Activated CD8-positive, alpha-beta memory T cell treated with anti-CD3 and anti-CD28 coated beads, Interleukin-2, amount 50 U/mL, for 48 hours (primary cell): ENCODE measurements around the gene RAD51B.

Experiments
- DNase-seq: peaks from one replicate; pipeline ENCODE4 v3.0.0-alpha.2; 2020

RAD51B gene

GRCh38 chr14:68401317-68401716, 581.7 kb downstream of the RAD51B start:
- no peak for DNase-seq

GRCh38 chr14:68401855-68402254, 582.3 kb downstream of the RAD51B start:
- no peak for DNase-seq

- no peak for DNase-seq
Measured at GRCh38 chr14:68402525-68403101, 583.0 kb downstream of the RAD51B start.

- DNase-seq, result no peak
Measured at GRCh38 chr14:68403191-68404145, 583.9 kb downstream of the RAD51B start.

- no peak for DNase-seq
Measured at GRCh38 chr14:68404146-68404527, 584.6 kb downstream of the RAD51B start.

GRCh38 chr14:68404652-68405183, 585.1 kb downstream of the RAD51B start:
- no peak for DNase-seq

- no peak for DNase-seq
Measured at GRCh38 chr14:68405961-68406360, 586.4 kb downstream of the RAD51B start.

- DNase-seq, result no peak
Measured at GRCh38 chr14:68407285-68407684, 587.7 kb downstream of the RAD51B start.

GRCh38 chr14:68407825-68408224, 588.2 kb downstream of the RAD51B start:
- DNase-seq, result no peak

GRCh38 chr14:68408680-68409079, 589.1 kb downstream of the RAD51B start:
- no peak for DNase-seq

- no peak for DNase-seq
Measured at GRCh38 chr14:68409387-68409786, 589.8 kb downstream of the RAD51B start.

GRCh38 chr14:68412505-68413465, 593.2 kb downstream of the RAD51B start:
- DNase-seq, result no peak

GRCh38 chr14:68413509-68413908, 593.9 kb downstream of the RAD51B start:
- no peak for DNase-seq

- no peak for DNase-seq
Measured at GRCh38 chr14:68414121-68414520, 594.5 kb downstream of the RAD51B start.

- no peak for DNase-seq
Measured at GRCh38 chr14:68416171-68416570, 596.6 kb downstream of the RAD51B start.

- DNase-seq, result no peak
Measured at GRCh38 chr14:68417009-68417650, 597.6 kb downstream of the RAD51B start.

GRCh38 chr14:68418174-68419118, 598.9 kb downstream of the RAD51B start:
- no peak for DNase-seq

- DNase-seq, result no peak
Measured at GRCh38 chr14:68420350-68420749, 600.8 kb downstream of the RAD51B start.

- no peak for DNase-seq
Measured at GRCh38 chr14:68421116-68421515, 601.5 kb downstream of the RAD51B start.

GRCh38 chr14:68423686-68424085, 604.1 kb downstream of the RAD51B start:
- DNase-seq, result no peak
